SU-DHL-6 (cell line): ENCODE results near the gene SEMA4C.

Experiments
- CTCF ChIP-seq: fragments of 200-600 bp; sonication (generic); IDR thresholded peaks from one replicate; pipeline ENCODE4 v1.5.1; 2017; ENCODE audit warnings: antibody characterized with exemption, mild to moderate bottlenecking, low read length, moderate library complexity; ENCODE audit not compliant: insufficient read depth, poor library complexity, severe bottlenecking
- EZH2phosphoT487 ChIP-seq: fragments of 200-600 bp; sonication (generic), shearing (Covaris generic); conservative IDR thresholded peaks from 2 replicates; pipeline ENCODE4 v1.6.1; 2018; ENCODE audit warnings: mild to moderate bottlenecking, antibody characterized with exemption, low read length, moderate library complexity, mixed read lengths

DNA sequence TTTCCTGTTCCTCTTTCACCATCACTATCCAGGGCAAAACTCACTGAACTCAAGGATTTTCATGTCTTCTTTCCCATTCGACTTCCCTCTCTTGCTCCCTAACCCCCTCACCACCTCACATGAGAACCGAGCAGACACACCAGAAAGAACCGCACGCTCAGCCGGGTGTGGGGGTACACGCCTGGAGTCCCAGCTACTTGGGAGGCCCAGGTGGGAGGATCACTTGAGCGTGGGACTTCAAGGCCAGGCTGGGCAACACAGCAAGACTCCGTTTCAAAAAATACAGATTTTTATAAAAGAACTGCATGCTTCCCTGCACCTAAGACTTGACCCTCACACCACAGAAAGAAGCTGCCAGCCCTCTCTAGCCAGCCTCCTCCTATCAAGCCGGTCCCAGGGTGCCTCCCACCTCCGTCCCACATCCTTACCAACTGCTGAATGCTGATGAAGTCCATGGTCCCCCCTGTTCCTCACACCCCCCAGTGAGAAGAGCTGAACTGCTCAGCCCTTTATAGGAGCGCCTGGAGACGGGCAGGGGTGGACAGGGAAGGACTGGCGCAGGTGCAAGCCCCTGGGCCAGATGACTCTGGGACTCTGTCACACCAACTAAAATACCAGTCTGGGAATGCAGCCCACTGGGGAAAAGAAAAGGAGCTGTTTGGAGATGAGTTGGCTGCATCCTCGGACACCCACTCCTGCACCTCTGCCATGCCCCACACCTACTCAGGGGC, 26.2 kb downstream of the SEMA4C start, which contains the start of gene ANKRD23:
- TF ChIP-seq CTCF = no peak
- TF ChIP-seq EZH2phosphoT487 = no peak
